Breast epithelium (tissue), 3 donors: ENCODE data around the gene PDZRN3.

ENCODE experiments used
- CTCF ChIP-seq, 3 donors: fragments of 450-650 bp; IDR thresholded peaks; one replicate each; pipeline ENCODE4 v1.5.1; 2016 to 2017; ENCODE audit warnings: antibody characterized with exemption in 3 of 3, mild to moderate bottlenecking in 3 of 3, moderate library complexity in 3 of 3
- POLR2AphosphoS5 ChIP-seq, 3 donors: sonication (generic); formaldehyde crosslinking; IDR thresholded peaks; one replicate each; pipeline ENCODE4 v1.6.1; 2017; ENCODE audit warnings: antibody characterized with exemption in 3 of 3

- TF ChIP-seq CTCF (IDR thresholded peaks at IDR 0.05): no peak
- TF ChIP-seq POLR2AphosphoS5 (IDR thresholded peaks at IDR 0.05): no peak
Measured at GRCh38 chr3:73581134-73581846, 43.5 kb downstream of the PDZRN3 start.
